Rectal smooth muscle tissue (tissue), 1 donor: Measurements from ENCODE around the gene TMEM225B.
A peak's percentile ranks its signal among the peaks of the same experiment; 100 is the strongest.
"Not testable (repeated sequence)": the region's sequence is repeated elsewhere in the genome, so short reads cannot be mapped to it uniquely, and the experiment has no call there.

ENCODE experiments used
- H3K27ac ChIP-seq: one replicate; pipeline ENCODE4 v1.7.0; 2013; ENCODE audit warnings: low read depth, low read length, inconsistent platforms
- H3K27me3 ChIP-seq: one replicate; pipeline ENCODE4 v1.7.0; 2013; ENCODE audit warnings: low read length; ENCODE audit not compliant: control insufficient read depth, insufficient read depth
- H3K36me3 ChIP-seq: one replicate; pipeline ENCODE4 v1.7.0; 2013; ENCODE audit warnings: low read length; ENCODE audit not compliant: control insufficient read depth, insufficient read depth
- H3K4me1 ChIP-seq: one replicate; pipeline ENCODE4 v1.7.0; 2013; ENCODE audit warnings: low read length; ENCODE audit not compliant: control insufficient read depth, insufficient read depth
- H3K4me3 ChIP-seq: one replicate; pipeline ENCODE4 v1.7.0; 2013; ENCODE audit warnings: low read length
- H3K9ac ChIP-seq: one replicate; pipeline ENCODE4 v1.7.0; 2013; ENCODE audit warnings: low read length

The TMEM225B gene, protein sequence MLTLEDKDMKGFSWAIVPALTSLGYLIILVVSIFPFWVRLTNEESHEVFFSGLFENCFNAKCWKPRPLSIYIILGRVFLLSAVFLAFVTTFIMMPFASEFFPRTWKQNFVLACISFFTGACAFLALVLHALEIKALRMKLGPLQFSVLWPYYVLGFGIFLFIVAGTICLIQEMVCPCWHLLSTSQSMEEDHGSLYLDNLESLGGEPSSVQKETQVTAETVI

DNA sequence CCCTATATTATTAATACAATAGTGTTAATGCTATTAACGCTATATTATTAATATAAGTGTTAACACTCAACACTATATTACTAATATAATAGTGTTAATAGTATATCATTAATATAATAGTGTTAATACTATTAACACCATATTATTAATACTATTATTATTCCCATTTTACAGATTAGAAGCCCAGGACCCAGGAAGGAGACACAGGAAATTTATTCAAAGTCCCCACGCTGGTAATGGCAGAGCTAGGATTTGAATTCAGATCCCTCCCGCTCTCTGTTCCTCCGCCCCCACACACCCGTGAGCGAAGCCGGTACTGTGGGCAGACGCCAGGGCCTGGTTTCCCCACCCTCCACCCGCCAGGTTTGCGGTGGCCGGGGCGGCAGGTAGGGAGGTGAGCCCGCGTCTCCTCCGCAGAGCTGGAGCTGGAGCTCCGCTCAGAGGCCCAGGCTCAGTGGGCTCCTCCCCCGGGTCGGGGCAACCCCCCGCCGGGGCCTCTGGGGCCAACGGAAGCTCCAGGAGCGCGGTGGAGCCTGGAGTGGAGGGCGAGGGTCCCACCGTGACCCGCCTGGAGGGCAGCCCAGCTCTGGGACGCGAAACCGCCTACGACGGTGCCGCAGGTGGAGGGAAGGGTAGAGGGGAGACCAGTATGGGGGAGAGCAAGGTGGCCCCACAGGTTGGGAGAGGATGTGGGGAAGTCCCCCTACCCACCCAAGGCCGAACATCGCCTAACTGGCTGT lies at the start of gene TMEM225B:
TSS of gene TMEM225B (plus strand) at position 506 of the 740 bp plus-strand sequence. CDS start 6,122 bp downstream, outside the sequence.
- no peaks in the 10 kb centered on the region for H3K4me1 ChIP-seq
- H3K4me3 ChIP-seq: no peak within 1 kb of the TSS
- H3K36me3 ChIP-seq: no peaks in the 10 kb centered on the region
- H3K27ac ChIP-seq: no peak within 1 kb of the TSS
- no peaks in the 10 kb centered on the region for H3K27me3 ChIP-seq
- H3K9ac ChIP-seq: no peak within 1 kb of the TSS

GRCh38 chr7:99549545-99549944 lies 48.5 kb upstream of the TMEM225B start:
- H3K27ac ChIP-seq, H3K27me3 ChIP-seq, H3K4me1 ChIP-seq, H3K4me3 ChIP-seq, H3K36me3 ChIP-seq, H3K9ac ChIP-seq: not testable (repeated sequence)

DNA sequence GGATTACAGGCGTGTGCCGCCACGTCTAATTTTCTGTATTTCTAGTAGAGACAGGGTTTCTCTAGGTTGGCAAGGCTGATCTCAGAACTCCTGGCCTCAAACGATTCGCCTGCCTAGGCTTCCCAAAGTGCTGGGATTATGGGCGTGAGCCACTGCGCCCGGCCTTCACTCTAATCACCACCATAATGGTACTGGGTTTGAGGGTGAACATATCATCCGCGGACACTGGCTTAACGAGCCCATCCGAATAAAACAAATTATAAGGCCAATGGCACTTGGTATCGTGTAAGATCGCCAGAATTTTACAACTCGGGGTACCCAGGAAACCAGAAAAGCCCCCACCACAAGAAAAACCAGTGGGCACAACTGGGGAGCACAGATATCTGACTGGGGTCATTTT lies 46.7 kb upstream of the TMEM225B start:
- peak overlapping the region; percentile 93 for H3K4me3 ChIP-seq
- H3K27ac ChIP-seq: peak overlapping the region; percentile 83
- no peaks in the 10 kb centered on the region for H3K27me3 ChIP-seq
- no peaks in the 10 kb centered on the region for H3K4me1 ChIP-seq
- H3K9ac ChIP-seq: peak overlapping the region; percentile 93
- peaks cover 7% of the 10 kb centered on the region for H3K36me3 ChIP-seq

DNA sequence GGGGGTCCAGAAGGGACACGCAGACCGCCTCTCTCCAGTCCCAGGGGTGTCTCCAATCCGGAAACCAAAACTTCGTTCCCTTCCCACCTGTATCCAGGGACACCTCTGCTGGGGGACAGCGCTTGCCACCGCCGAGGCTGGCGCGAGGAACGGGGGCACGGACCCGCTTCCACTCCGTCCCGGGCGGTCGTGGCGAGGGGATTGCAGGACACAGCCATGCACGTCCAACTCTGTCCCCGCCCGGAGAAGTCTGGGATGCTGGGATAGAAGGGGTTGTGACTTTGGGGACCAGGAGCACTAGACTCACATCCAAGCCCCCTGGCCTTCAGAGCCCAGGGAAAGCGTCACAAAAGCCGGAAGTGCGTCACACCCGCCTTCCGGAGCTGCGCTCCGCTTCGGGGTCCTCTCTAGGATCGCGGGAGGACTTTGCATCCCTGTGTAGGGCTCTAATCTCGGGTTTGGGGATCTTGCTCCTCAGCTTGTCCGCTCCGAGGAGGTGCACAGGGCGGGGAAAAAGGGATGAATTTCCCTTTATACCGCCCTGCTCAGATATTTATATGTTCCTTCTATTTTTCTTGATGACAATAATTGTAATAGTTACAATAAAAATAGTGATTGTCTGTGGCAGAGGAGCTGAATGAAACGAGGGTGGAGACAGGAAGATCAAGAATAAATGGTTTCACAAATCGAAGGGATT lies 46.2 kb upstream of the TMEM225B start, which contains the start of gene FAM200A:
TSS of gene FAM200A (minus strand) at position 348 of the 697 bp plus-strand sequence. CDS start 3,707 bp downstream, outside the sequence.
- H3K9ac ChIP-seq: peak within 1 kb of the TSS; percentile 93
- H3K4me3 ChIP-seq: peak within 1 kb of the TSS; percentile 93
- H3K27ac ChIP-seq: peak within 1 kb of the TSS; percentile 83
- no peaks in the 10 kb centered on the region for H3K4me1 ChIP-seq
- peaks cover 7% of the 10 kb centered on the region for H3K36me3 ChIP-seq
- no peaks in the 10 kb centered on the region for H3K27me3 ChIP-seq

DNA sequence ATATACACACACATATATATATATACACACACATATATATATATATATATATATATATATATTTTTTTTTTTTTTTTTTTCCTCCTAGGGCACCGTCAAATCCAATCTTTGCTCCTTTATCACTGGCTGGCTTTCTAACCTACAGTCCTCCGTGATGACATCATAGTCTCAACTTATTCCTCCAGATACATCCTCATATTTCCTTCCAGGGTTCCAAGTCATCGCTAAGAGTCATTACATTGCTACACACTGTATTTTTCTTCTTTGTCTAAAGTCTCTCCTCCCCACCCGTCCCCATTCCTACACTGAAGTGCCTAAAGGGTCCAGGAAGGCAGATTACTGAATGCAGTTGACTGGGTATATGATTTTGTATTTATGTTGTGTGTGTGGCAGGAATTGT lies 45.0 kb upstream of the TMEM225B start:
- Histone ChIP-seq H3K9ac (no peak overlapping the region), H3K27me3 (no peaks in the 10 kb centered on the region), H3K36me3 (peaks cover 5% of the 10 kb centered on the region), H3K4me1 (peaks cover 7% of the 10 kb centered on the region), H3K4me3 (no peak overlapping the region), H3K27ac (no peak overlapping the region)

DNA sequence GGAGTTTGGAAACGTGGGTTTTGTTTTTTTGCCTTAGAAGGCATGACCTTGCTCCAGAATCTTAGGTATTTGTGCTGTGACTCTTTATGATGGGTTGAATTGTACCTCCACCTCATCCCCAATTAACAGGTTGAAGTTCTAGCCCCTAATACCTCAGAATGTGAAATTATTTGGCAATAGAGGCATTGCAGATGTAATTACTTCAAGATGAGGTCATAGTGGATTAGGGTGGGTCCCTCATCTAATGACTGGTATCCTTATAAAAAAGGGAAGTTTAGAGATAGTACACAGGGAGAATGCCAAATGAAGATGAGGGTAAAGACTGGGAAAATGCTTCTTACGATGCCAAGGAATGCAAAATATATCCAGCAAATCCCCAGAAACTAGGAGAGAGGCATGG lies 43.1 kb upstream of the TMEM225B start:
- H3K36me3 ChIP-seq: no peaks in the 10 kb centered on the region
- peaks cover 14% of the 10 kb centered on the region for H3K4me1 ChIP-seq
- no peak overlapping the region for H3K27ac ChIP-seq
- no peak overlapping the region for H3K9ac ChIP-seq
- no peaks in the 10 kb centered on the region for H3K27me3 ChIP-seq
- H3K4me3 ChIP-seq: no peak overlapping the region

GRCh38 chr7:99557196-99557607 lies 40.9 kb upstream of the TMEM225B start:
- Histone ChIP-seq H3K4me3 (peak overlapping the region; percentile 99), H3K9ac (no peak overlapping the region), H3K27me3 (no peaks in the 10 kb centered on the region), H3K36me3 (peaks cover 21% of the 10 kb centered on the region), H3K4me1 (peaks cover 16% of the 10 kb centered on the region), H3K27ac (peak overlapping the region; percentile 99)

DNA sequence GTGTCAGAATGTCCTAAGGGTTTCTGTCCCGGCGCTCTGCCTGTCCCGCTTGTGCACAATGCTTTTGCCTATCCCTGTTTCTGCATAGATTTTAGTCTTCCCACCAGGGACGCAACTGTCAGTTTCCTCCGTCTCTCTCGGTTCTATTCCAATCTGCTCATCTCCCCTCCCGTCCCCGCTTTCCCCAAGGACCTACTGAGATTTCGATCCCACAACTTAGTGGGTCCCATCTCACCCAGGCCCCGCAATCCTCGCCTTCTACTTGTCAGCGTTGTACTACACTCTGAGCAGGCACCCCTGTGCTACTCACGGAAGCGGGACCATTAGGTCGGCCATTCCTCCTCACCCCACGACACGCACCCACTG lies 40.1 kb upstream of the TMEM225B start:
- H3K36me3 ChIP-seq: peaks cover 22% of the 10 kb centered on the region
- peaks cover 16% of the 10 kb centered on the region for H3K4me1 ChIP-seq

GRCh38 chr7:99558306-99559174 lies 39.5 kb upstream of the TMEM225B start, which contains the start of gene ZNF655:
Gene ZNF655 (plus strand): TSS chr7:99558642. CDS start chr7:99560560, 1,918 bp downstream.
- Histone ChIP-seq H3K36me3 (peaks cover 25% of the 10 kb centered on the region), H3K4me1 (peaks cover 16% of the 10 kb centered on the region), H3K9ac (peak within 1 kb of the TSS; percentile 99)

More for the DNA sequence above, 40.1 kb upstream of the TMEM225B start:
- Histone ChIP-seq H3K27ac (peak overlapping the region; percentile 99), H3K27me3 (no peaks in the 10 kb centered on the region), H3K4me3 (peak overlapping the region; percentile 99), H3K9ac (peak overlapping the region; percentile 99)

DNA sequence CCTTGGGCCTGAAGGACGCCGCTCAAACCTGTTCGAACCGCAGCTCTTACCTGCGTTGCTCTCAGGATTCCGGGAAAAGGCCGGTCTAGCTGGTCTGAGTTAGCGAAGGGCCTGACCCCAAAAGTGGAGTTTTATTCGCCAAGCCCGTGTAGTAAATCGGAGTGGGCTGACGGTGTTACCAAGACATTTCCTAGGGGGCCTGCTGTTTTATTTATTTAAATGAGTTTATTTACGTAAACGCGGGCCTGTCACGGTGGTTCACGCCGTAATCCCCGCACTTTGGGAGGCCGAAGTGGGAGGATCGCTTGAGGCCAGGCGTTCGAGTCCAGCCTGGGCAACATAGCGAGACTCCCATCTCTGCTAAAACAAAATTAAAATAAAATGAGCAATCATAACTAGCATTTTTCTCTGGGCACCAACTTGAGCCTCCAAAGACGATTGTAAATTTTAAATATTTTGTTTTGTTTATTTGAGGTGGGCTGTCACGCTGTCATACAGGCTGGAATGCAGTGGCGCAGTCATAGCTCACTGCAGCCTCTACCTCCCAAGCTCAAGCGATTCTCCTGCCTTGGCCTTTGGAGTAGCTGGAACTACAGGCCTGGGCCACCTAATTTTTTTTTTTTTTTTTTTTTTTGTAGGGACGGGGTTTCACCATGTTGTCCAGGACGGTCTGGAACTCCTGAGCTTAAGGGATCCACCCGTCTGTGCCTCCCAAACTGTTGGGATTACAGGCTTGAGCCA lies 38.7 kb upstream of the TMEM225B start:
- Histone ChIP-seq H3K27ac (peak overlapping the region; percentile 99), H3K4me3 (peak overlapping the region; percentile 99), H3K9ac (peak overlapping the region; percentile 99), H3K27me3 (no peaks in the 10 kb centered on the region), H3K36me3 (peaks cover 33% of the 10 kb centered on the region), H3K4me1 (peaks cover 16% of the 10 kb centered on the region)

More at GRCh38 chr7:99558306-99559174, 39.5 kb upstream of the TMEM225B start, which contains the start of gene ZNF655:
- Histone ChIP-seq H3K27me3 (no peaks in the 10 kb centered on the region), H3K4me3 (peak within 1 kb of the TSS; percentile 99), H3K27ac (peak within 1 kb of the TSS; percentile 99)
